Neural cell (in vitro differentiated cells): Measurements from ENCODE around the gene ZNF783. TPM values are rescaled to one million over a fixed set of nuclear protein-coding genes. Genes with fewer than 3 reads are reported as not detected.
"Not testable (repeated sequence)": the region's sequence is repeated elsewhere in the genome, so short reads cannot be mapped to it uniquely, and the experiment has no call there.

ENCODE experiments used
- H2AFZ ChIP-seq: fragments of 200-600, 300-800 bp; sonication (generic), shearing (Covaris generic); 2 replicates; pipeline ENCODE4 v1.6.0; 2014; ENCODE audit warnings: low read depth, mild to moderate bottlenecking, antibody characterized with exemption, low read length, moderate library complexity
- H3F3A ChIP-seq: fragments of 200-600 bp; shearing (Covaris generic); 2 replicates; pipeline ENCODE4 v1.6.1; 2016; ENCODE audit warnings: mild to moderate bottlenecking, moderate library complexity, mixed read lengths, antibody characterized with exemption, low read length; ENCODE audit not compliant: insufficient read depth, poor library complexity, severe bottlenecking
- H3K27ac ChIP-seq: fragments of 200-600, 300-800 bp; sonication (generic), shearing (Covaris generic); 2 replicates; pipeline ENCODE4 v1.5.1; 2014; ENCODE audit warnings: mild to moderate bottlenecking, low read length, moderate library complexity
- H3K27me3 ChIP-seq: fragments of 300-800, 200-600 bp; sonication (generic), shearing (Covaris generic); 2 replicates; pipeline ENCODE4 v1.6.0; 2014; ENCODE audit warnings: mild to moderate bottlenecking, low read depth, low read length, moderate library complexity; ENCODE audit not compliant: insufficient read depth
- H3K36me3 ChIP-seq: fragments of 300-800, 200-600 bp; sonication (generic), shearing (Covaris generic); 2 replicates; pipeline ENCODE4 v1.5.1; 2014; ENCODE audit warnings: mild to moderate bottlenecking, antibody characterized with exemption, low read length, moderate library complexity; ENCODE audit not compliant: insufficient read depth
- H3K4me2 ChIP-seq: fragments of 300-800, 200-600 bp; sonication (generic), shearing (Covaris generic); 2 replicates; pipeline ENCODE4 v1.6.0; 2014; ENCODE audit warnings: mild to moderate bottlenecking, low read length
- H3K4me3 ChIP-seq: fragments of 300-800, 200-600 bp; sonication (generic), shearing (Covaris generic); 2 replicates; pipeline ENCODE4 v1.5.1; 2014; ENCODE audit warnings: mild to moderate bottlenecking, low read length, moderate library complexity
- H3K79me2 ChIP-seq: fragments of 200-600 bp; shearing (Covaris generic); replicated peaks from 2 replicates; pipeline ENCODE4 v1.6.0; 2014; ENCODE audit warnings: mild to moderate bottlenecking, low read length, moderate library complexity; ENCODE audit not compliant: insufficient read depth
- H3K9ac ChIP-seq: fragments of 300-800, 200-600 bp; sonication (generic), shearing (Covaris generic); 2 replicates; pipeline ENCODE4 v1.6.1; 2016; ENCODE audit warnings: mild to moderate bottlenecking, low read length, mixed read lengths
- H3K9me2 ChIP-seq: fragments of 200-600 bp; shearing (Covaris generic); 2 replicates; pipeline ENCODE4 v1.6.1; 2016; ENCODE audit warnings: mild to moderate bottlenecking, low read length, mixed read lengths; ENCODE audit not compliant: insufficient read depth
- H3K9me3 ChIP-seq: fragments of 200-600, 300-800 bp; sonication (generic), shearing (Covaris generic); 2 replicates; pipeline ENCODE4 v1.6.1; 2016; ENCODE audit warnings: mild to moderate bottlenecking, mixed run types, low read length, moderate library complexity, mixed read lengths
- H4K20me1 ChIP-seq: fragments of 200-600 bp; shearing (Covaris generic); 2 replicates; pipeline ENCODE4 v1.6.1; 2016; ENCODE audit warnings: mild to moderate bottlenecking, mixed run types; ENCODE audit not compliant: insufficient read depth
- EP300 ChIP-seq: fragments of 450-650 bp; conservative IDR thresholded peaks from 2 replicates; pipeline ENCODE4 v1.6.1; 2014; ENCODE audit warnings: antibody characterized with exemption, mild to moderate bottlenecking, moderate library complexity; ENCODE audit not compliant: poor library complexity, severe bottlenecking
- EZH2 ChIP-seq: fragments of 200-600, 300-800 bp; shearing (Covaris generic), sonication (generic); IDR thresholded peaks from 2 replicates; pipeline ENCODE4 v1.6.1; 2014; ENCODE audit warnings: antibody characterized with exemption, low read length, borderline replicate concordance, mild to moderate bottlenecking; ENCODE audit not compliant: insufficient read depth, poor library complexity, severe bottlenecking
- MXI1 ChIP-seq: fragments of 450-650 bp; conservative IDR thresholded peaks from 2 replicates; pipeline ENCODE4 v1.6.1; 2014; ENCODE audit warnings: antibody characterized with exemption, mild to moderate bottlenecking; ENCODE audit not compliant: poor library complexity, severe bottlenecking
- POLR2AphosphoS5 ChIP-seq: IDR thresholded peaks from 2 replicates; pipeline ENCODE4 v1.6.1; 2012
- RAD21 ChIP-seq: fragments of 450-650 bp; conservative IDR thresholded peaks from 2 replicates; pipeline ENCODE4 v1.6.1; 2014; ENCODE audit warnings: antibody characterized with exemption, mild to moderate bottlenecking, moderate library complexity
- SMC3 ChIP-seq: fragments of 450-650 bp; conservative IDR thresholded peaks from 2 replicates; pipeline ENCODE4 v1.6.1; 2014; ENCODE audit warnings: antibody characterized with exemption, mild to moderate bottlenecking, moderate library complexity; ENCODE audit not compliant: poor library complexity
- TAF1 ChIP-seq: IDR thresholded peaks from 2 replicates; pipeline ENCODE4 v1.6.1; 2012; ENCODE audit warnings: low read depth
- polyA plus RNA-seq: library from polyadenylated mRNA; depleted of rRNA; stranded (reverse); fragments of >200 nt; gene quantifications from 2 replicates; pipeline ENCODE4 v1.2.3, GENCODE V29; 2014
- TF ChIP-seq, protein P1 (sequence below): IDR thresholded peaks from 2 replicates; pipeline ENCODE4 v1.6.1; 2012; ENCODE audit warnings: borderline replicate concordance
- TF ChIP-seq, protein P2 (sequence below): fragments of 450-650 bp; IDR thresholded peaks from 2 replicates; pipeline ENCODE4 v1.5.1; 2014; ENCODE audit warnings: antibody characterized with exemption, mild to moderate bottlenecking, moderate library complexity; ENCODE audit not compliant: poor library complexity, severe bottlenecking

ZNF783 gene
- polyA plus RNA-seq, 1 donor from 2014 or later, result 23.9 TPM

DNA sequence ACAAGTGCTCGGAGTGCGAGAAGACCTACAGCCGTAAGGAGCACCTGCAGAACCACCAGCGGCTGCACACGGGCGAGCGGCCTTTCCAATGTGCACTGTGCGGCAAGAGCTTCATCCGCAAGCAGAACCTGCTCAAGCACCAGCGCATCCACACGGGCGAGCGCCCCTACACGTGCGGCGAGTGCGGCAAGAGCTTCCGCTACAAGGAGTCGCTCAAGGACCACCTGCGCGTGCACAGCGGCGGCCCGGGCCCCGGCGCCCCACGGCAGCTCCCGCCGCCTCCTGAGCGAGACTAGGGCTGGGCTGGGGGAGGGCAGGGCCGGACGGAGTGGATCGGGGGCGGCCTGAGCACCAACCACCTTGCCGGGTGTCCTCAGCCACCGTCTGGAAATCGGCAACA is 37.6 kb upstream of the ZNF783 start:
- Histone ChIP-seq H3K4me3 (no peak overlapping the region), H3K36me3 (no peaks in the 10 kb centered on the region)

DNA sequence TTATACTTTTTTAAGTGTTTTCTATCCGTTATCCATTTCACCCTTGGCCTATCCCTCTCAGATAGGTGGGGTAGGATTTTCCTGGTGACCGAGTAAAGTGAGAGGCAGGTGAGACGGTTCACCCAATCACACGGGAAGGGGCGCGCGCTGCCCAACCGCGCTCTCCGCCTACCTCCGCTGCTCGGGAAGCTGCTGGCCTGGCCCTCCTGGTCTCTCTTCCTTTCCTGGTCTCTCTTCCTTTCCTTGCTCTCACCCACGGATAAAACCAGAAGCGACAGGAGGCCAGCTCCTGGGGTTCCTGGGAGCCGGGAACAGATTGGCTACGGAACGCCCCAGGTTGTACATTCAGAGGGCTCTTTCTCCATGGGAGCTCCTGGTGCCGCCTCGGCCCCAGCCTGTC is 36.9 kb upstream of the ZNF783 start:
- Histone ChIP-seq H3K36me3 (no peaks in the 10 kb centered on the region), H3K27ac (no peak overlapping the region), H3K27me3 (no peaks in the 10 kb centered on the region), H2AFZ (no peak overlapping the region), H3F3A (no peaks in the 10 kb centered on the region), H3K4me3 (no peak overlapping the region), H3K79me2 (no peaks in the 10 kb centered on the region), H3K9me2 (no peaks in the 10 kb centered on the region), H3K9ac (no peak overlapping the region), H3K9me3 (no peaks in the 10 kb centered on the region), H3K4me2 (no peak overlapping the region), H4K20me1 (no peaks in the 10 kb centered on the region)
- TF ChIP-seq SMC3, result no peak
- no peak for TF ChIP-seq EP300
- no peak for TF ChIP-seq POLR2AphosphoS5
- TF ChIP-seq TAF1, result no peak
- TF ChIP-seq MXI1, result no peak
- TF ChIP-seq, protein P1, sequence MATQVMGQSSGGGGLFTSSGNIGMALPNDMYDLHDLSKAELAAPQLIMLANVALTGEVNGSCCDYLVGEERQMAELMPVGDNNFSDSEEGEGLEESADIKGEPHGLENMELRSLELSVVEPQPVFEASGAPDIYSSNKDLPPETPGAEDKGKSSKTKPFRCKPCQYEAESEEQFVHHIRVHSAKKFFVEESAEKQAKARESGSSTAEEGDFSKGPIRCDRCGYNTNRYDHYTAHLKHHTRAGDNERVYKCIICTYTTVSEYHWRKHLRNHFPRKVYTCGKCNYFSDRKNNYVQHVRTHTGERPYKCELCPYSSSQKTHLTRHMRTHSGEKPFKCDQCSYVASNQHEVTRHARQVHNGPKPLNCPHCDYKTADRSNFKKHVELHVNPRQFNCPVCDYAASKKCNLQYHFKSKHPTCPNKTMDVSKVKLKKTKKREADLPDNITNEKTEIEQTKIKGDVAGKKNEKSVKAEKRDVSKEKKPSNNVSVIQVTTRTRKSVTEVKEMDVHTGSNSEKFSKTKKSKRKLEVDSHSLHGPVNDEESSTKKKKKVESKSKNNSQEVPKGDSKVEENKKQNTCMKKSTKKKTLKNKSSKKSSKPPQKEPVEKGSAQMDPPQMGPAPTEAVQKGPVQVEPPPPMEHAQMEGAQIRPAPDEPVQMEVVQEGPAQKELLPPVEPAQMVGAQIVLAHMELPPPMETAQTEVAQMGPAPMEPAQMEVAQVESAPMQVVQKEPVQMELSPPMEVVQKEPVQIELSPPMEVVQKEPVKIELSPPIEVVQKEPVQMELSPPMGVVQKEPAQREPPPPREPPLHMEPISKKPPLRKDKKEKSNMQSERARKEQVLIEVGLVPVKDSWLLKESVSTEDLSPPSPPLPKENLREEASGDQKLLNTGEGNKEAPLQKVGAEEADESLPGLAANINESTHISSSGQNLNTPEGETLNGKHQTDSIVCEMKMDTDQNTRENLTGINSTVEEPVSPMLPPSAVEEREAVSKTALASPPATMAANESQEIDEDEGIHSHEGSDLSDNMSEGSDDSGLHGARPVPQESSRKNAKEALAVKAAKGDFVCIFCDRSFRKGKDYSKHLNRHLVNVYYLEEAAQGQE, result no peak
- TF ChIP-seq RAD21, result no peak
- TF ChIP-seq EZH2, result no peak
- TF ChIP-seq, protein P2, sequence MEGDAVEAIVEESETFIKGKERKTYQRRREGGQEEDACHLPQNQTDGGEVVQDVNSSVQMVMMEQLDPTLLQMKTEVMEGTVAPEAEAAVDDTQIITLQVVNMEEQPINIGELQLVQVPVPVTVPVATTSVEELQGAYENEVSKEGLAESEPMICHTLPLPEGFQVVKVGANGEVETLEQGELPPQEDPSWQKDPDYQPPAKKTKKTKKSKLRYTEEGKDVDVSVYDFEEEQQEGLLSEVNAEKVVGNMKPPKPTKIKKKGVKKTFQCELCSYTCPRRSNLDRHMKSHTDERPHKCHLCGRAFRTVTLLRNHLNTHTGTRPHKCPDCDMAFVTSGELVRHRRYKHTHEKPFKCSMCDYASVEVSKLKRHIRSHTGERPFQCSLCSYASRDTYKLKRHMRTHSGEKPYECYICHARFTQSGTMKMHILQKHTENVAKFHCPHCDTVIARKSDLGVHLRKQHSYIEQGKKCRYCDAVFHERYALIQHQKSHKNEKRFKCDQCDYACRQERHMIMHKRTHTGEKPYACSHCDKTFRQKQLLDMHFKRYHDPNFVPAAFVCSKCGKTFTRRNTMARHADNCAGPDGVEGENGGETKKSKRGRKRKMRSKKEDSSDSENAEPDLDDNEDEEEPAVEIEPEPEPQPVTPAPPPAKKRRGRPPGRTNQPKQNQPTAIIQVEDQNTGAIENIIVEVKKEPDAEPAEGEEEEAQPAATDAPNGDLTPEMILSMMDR, result no peak

More for the DNA sequence above, 37.6 kb upstream of the ZNF783 start:
- H4K20me1 ChIP-seq, result no peaks in the 10 kb centered on the region
- no peak overlapping the region for H3K27ac ChIP-seq
- H3K9me2 ChIP-seq, result no peaks in the 10 kb centered on the region
- H3K9me3 ChIP-seq, result no peaks in the 10 kb centered on the region
- no peaks in the 10 kb centered on the region for H3F3A ChIP-seq
- H2AFZ ChIP-seq, result no peak overlapping the region
- TF ChIP-seq EP300, result no peak
- TF ChIP-seq POLR2AphosphoS5, result no peak
- no peak for TF ChIP-seq EZH2
- no peaks in the 10 kb centered on the region for H3K79me2 ChIP-seq
- H3K9ac ChIP-seq, result no peak overlapping the region
- H3K27me3 ChIP-seq, result no peaks in the 10 kb centered on the region
- no peak overlapping the region for H3K4me2 ChIP-seq

DNA sequence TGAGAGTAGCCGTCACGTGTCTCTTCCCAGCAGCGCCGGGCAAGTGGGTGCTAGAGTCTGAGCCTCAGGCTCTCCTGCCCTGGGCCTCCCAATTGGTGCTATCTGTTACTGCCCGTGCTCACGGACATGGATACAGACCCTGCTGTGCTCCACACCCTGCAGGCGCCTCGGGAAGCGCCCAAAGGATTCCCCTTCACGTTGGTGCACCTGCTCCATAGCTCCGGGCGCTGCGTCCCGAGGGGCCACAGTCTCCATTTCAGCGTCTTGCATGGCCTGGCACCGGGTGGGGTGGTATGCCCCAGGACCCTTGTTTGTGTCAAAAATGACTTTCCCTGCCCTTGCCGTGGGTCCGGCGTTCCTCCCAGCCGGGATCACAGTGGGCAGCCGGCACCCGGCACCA is 36.3 kb upstream of the ZNF783 start:
- no peak overlapping the region for H3K27ac ChIP-seq
- H2AFZ ChIP-seq, result no peak overlapping the region
- no peaks in the 10 kb centered on the region for H3K79me2 ChIP-seq
- no peak overlapping the region for H3K4me3 ChIP-seq
- no peaks in the 10 kb centered on the region for H3K9me2 ChIP-seq
- H3F3A ChIP-seq, result no peaks in the 10 kb centered on the region
- no peak overlapping the region for H3K4me2 ChIP-seq
- TF ChIP-seq EZH2, result no peak
- TF ChIP-seq, protein P1, result no peak
- TF ChIP-seq MXI1, result no peak
- TF ChIP-seq SMC3, result no peak
- TF ChIP-seq TAF1, result no peak
- no peaks in the 10 kb centered on the region for H4K20me1 ChIP-seq
- H3K9me3 ChIP-seq, result no peaks in the 10 kb centered on the region
- H3K9ac ChIP-seq, result no peak overlapping the region
- H3K27me3 ChIP-seq, result no peaks in the 10 kb centered on the region
- no peaks in the 10 kb centered on the region for H3K36me3 ChIP-seq

DNA sequence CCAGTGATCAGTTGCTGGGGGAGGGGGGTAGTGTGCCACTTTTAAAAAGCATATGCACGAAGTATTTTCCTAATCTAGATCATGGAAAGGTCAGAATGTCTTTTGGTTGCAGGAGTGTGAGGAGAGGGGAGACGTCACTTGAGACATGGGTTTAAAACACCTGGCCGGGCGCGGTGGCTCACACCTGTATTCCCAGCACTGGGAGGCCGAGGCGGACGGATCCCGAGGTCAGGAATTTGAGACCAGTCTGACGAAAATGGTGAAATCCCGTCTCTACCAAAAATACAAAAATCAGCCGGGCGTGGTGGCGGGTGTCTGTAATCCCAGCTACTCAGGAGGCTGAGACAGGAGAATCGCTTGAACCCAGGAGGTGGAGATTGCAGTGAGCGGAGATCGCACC is 35.6 kb upstream of the ZNF783 start:
- H3K9me2 ChIP-seq, H3F3A ChIP-seq, H3K9me3 ChIP-seq, H3K27ac ChIP-seq, H3K79me2 ChIP-seq, H3K27me3 ChIP-seq, H3K4me3 ChIP-seq, H3K36me3 ChIP-seq, H3K9ac ChIP-seq, H4K20me1 ChIP-seq, H2AFZ ChIP-seq, H3K4me2 ChIP-seq: not testable (repeated sequence)
